H1 (cell line): ENCODE results near the gene SCNM1. TPM values are rescaled to one million over a fixed set of nuclear protein-coding genes. Genes with fewer than 3 reads are reported as not detected.

ENCODE experiments used
- FOSL1 ChIP-seq: IDR thresholded peaks from 2 replicates; pipeline ENCODE4 v1.6.1; 2011; ENCODE audit warnings: mild to moderate bottlenecking, low read depth, low read length, moderate library complexity; ENCODE audit not compliant: insufficient read depth
- polyA plus RNA-seq, 7 experiments: library from polyadenylated mRNA; depleted of rRNA in 3 of 7; stranded (reverse) in 5 of 7; unstranded in 2 of 7; fragments of >200 nt in 5 of 7; fragments of 200-250 nt in 2 of 7; gene quantifications; 1 replicate in 5 of 7; 2 replicates in 1 of 7; 4 replicates in 1 of 7; pipeline versions ENCODE4 v1.2.1 to v1.2.3, GENCODE V29; 2011 to 2013; ENCODE audit warnings: missing spikeins in 2 of 7, mixed read lengths in 2 of 7
- total RNA-seq: library from RNA; stranded (reverse); fragmentation: NEBNext Ultra II Directional; extraction: Animal tissue kit (Norgen Biotek cat#: 25700); gene quantifications from 2 replicates; pipeline ENCODE4 v1.2.1, GENCODE V29; 2021

Gene SCNM1
- total and polyA plus RNA-seq, 2 of the 8 experiments (the other 6 are each of a cell fraction or from before 2014, with no cell fraction given), result 13.6 to 46.2 TPM

DNA sequence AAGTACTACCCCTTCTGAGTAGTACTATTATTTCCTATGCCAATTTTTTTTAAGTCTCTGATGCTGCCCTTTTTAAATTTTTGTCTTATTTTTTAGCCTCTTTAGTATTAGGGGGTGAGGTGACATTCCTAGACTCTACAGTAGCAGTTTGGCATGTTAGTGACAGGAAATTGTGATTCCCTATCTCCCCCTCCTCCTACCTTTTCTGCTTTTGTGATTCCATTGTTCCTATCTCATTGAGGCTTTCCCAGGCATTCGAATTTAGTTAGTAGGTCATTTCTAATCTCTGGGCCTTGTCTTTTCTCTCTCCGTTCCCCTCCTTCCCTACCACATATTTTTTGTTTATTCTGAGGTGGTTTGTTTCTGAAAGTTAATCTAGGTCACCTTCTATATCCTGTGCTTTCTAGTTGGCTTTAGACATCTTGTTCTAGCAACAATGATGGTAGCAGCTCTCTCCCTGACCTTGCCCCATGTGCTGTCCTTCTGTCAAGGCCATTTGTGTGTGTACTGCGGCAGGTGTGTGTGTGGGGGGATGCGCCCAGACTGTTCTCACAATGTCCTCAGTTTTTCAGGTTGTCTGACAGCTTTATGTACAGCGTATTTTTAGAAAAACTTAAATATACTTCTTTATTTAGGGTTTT lies 41.1 kb upstream of the SCNM1 start (continued):
- TF ChIP-seq FOSL1, result no peak
- TF ChIP-seq, all 59 proteins: peak for 0
